MM.1S (cell line): Measurements from ENCODE around the gene SLC17A8.
"Not testable (repeated sequence)": the region's sequence is repeated elsewhere in the genome, so short reads cannot be mapped to it uniquely, and the experiment has no call there.

Experiments used
- CTCF ChIP-seq: fragments of 300-600 bp; sonication (generic); IDR thresholded peaks from 2 replicates; pipeline ENCODE4 v1.5.1; 2016; ENCODE audit warnings: antibody characterized with exemption, low read length, mixed read lengths
- EZH2 ChIP-seq: fragments of 300-600 bp; sonication (generic); optimal IDR thresholded peaks from 2 replicates; pipeline ENCODE3; 2017; ENCODE audit warnings: low read depth, mild to moderate bottlenecking, antibody characterized with exemption, low read length, mixed read lengths
- EZH2phosphoT487 ChIP-seq: fragments of 300-600 bp; sonication (generic); IDR thresholded peaks from 2 replicates; pipeline ENCODE4 v1.6.1; 2018; ENCODE audit warnings: antibody characterized with exemption, low read length

GRCh38 chr12:100308138-100308537 lies 48.7 kb upstream of the SLC17A8 start:
- TF ChIP-seq CTCF, EZH2, EZH2phosphoT487: not testable (repeated sequence)
